GM18868 (cell line): ENCODE data around the gene PHF21A.
"Not testable (repeated sequence)": the region's sequence is repeated elsewhere in the genome, so short reads cannot be mapped to it uniquely, and the experiment has no call there.

Source experiments
- ATAC-seq: cut with Tn5 transposase; IDR thresholded peaks from one replicate; pipeline ENCODE4 v1.9.1; 2021; ENCODE audit warnings: mild to moderate bottlenecking, moderate library complexity; ENCODE audit not compliant: unreplicated experiment

PHF21A gene

DNA sequence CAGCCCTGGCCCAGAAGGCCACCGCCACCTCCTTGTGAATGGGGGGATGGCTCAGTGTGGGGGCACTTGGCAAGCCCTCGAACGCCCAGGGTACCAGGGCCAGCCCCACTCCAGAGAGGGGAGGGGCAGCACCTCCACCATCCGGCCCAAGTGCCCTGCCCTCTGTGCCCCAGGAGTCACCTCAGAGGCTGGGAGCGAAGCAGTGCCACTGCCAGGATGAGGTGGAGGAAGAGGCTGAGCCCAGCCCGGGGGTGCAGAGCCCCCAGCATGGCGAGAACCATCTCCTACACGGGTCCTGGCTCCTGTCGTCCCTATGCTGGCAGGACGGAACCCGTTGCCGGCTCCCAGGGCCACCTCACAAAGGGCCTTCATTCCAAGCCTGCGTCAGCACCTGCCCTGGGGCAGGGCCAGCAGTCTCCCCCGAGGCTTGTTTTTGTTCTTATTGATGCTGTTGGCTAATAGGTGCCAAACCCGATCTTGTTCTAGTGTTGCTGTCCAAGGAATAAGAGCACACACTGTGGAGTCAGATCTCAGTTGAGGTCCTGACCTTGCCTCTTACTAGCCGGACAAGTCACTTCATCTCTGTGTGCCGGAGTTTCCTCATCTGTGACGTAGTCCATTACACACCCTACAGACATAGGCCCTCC is 214.2 kb downstream of the PHF21A start, which contains the start of gene FREY1:
TSS of gene FREY1 (minus strand) at position 307 of the 647 bp plus-strand sequence. CDS start at position 281, 26 bp downstream.
- no peak for ATAC-seq

- ATAC-seq: no peak
Observed at GRCh38 chr11:45906096-45906682, 215.1 kb downstream of the PHF21A start.

DNA sequence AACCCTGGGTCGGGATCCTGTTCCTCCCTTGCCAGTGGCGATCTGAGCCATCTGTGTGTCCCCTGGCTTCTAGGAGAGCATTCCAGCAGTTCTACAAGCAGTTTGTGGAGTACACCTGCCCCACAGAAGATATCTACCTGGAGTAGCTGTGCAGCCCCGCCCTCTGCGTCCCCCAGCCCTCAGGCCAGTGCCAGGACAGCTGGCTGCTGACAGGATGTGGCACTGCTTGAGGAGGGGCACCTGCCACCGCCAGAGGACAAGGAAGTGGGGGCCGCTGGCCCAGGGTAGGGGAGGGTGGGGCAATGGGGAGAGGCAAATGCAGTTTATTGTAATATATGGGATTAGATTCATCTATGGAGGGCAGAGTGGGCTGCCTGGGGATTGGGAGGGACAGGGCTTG is 215.7 kb downstream of the PHF21A start:
- not testable (repeated sequence) for ATAC-seq

GRCh38 chr11:45905095-45905494 is 216.2 kb downstream of the PHF21A start:
- no peak for ATAC-seq

DNA sequence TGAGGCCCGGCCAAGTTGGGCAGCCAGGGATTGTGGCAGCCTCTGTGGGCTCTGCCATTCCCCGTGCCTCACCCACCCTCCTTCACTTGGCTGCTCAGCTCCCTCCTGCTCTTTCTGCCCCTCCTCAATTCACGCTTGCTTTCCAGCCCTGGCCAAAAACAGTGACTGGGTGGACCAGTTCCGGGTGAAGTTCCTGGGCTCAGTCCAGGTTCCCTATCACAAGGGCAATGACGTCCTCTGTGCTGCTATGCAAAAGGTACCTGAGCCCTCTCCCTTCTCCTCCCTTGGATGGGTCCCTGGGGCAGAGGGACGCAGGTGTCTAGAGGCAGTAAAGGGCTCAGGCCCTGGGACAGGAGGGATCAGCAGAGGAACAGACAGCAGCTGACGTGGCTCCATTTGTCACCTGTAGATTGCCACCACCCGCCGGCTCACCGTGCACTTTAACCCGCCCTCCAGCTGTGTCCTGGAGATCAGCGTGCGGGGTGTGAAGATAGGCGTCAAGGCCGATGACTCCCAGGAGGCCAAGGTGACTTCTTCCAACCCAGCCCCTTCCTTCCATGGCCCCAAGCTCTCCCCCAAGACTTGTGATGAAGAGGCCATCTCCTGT is 216.8 kb downstream of the PHF21A start:
- ATAC-seq: no peak

- ATAC-seq: no peak
Observed at GRCh38 chr11:45902452-45903380, 218.5 kb downstream of the PHF21A start.

GRCh38 chr11:45901626-45902025 is 219.6 kb downstream of the PHF21A start:
- no peak for ATAC-seq

- ATAC-seq: no peak
Observed at GRCh38 chr11:45900916-45901617, 220.2 kb downstream of the PHF21A start.

GRCh38 chr11:45900175-45900800 is 221.0 kb downstream of the PHF21A start:
- ATAC-seq: peak; percentile 21

- ATAC-seq: peak; percentile 73
Observed at GRCh38 chr11:45899448-45900174, 221.6 kb downstream of the PHF21A start.

DNA sequence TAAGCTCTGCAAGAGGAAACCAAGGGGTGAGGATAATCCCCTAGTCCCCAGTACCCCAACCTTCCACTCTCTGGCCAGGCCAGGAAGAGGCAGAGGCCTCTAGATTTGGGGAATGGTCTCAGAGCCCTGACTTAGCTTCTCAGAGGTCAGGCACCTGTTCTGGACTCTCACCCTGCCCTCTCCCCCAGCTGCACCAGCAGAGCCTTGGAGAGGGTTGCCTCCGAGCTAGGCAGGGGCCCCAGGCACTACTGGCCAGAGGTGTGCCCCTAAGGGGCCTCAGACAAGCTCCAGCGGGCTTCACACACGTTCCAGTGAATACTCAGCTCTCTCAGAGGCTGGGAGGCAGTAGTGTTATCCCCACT is 222.2 kb downstream of the PHF21A start:
- no peak for ATAC-seq

GRCh38 chr11:45897556-45897955 is 223.7 kb downstream of the PHF21A start:
- no peak for ATAC-seq

DNA sequence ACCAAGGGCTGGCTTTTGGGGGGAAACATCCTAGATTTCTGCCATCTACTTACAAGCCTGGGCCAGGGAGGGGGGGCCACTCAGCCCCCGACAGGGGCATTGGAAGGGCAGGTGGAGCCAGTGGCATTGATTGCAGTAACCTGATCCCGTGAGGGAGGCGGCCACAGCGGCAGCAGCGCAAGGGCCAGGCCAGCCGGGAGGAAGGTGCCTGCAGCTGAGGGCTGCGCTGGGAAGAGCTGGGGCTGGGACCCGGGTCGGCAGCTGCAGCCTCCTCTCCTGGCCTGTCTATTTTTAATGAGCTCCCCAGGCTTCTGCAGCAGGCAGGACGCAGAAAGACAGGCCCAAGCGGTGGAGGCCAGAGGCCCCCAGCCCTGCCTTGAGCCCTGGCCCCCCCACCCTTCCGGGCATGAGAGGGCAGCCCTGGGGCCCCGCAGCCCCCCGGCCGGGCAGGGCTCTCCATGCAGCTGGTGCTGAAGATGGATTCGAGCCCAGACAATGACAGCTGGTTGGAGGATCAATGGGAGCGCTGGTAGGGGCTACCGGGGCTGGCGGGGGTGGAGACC is 224.8 kb downstream of the PHF21A start:
- ATAC-seq: no peak

- ATAC-seq: no peak
Observed at GRCh38 chr11:45895553-45896259, 225.5 kb downstream of the PHF21A start.

DNA sequence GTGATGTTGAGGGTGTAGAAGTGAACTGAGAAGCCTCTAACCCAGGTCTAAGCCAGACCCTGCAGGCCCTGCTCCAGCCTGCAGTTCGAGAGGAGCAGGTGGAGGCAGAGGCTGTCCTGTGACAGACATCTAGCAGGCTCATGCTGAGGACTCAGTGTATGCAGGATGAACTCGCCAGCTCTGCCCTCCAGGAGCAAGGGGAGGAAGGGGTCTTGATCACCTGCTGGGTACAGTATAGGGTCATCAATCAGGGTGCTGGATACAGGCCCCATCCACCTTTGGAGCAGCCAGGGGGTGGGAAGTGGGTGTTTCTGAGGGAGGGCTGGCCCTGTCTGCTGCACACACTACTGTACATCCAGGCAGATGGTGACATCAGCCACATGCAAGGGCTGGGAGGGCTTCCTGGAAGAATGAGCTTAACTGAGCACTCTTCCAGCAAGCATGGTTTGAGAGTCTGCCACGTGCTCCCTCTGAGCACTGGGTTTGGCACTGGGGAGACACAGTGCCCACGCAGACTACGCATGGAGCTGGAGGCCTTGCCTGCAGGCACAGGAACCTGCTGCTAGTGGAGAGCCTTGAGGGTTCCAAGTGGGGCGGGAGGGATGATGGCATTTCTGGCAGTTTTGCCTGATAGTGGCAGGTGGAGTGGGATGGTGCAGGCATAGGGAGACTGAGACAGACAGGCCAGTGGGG is 226.6 kb downstream of the PHF21A start:
- no peak for ATAC-seq

GRCh38 chr11:45892856-45893255 is 228.4 kb downstream of the PHF21A start:
- ATAC-seq: no peak

- no peak for ATAC-seq
Observed at GRCh38 chr11:45890886-45891550, 230.2 kb downstream of the PHF21A start.
